Measurements from ENCODE around the gene ZDHHC3.

The ZDHHC3 gene

DNA sequence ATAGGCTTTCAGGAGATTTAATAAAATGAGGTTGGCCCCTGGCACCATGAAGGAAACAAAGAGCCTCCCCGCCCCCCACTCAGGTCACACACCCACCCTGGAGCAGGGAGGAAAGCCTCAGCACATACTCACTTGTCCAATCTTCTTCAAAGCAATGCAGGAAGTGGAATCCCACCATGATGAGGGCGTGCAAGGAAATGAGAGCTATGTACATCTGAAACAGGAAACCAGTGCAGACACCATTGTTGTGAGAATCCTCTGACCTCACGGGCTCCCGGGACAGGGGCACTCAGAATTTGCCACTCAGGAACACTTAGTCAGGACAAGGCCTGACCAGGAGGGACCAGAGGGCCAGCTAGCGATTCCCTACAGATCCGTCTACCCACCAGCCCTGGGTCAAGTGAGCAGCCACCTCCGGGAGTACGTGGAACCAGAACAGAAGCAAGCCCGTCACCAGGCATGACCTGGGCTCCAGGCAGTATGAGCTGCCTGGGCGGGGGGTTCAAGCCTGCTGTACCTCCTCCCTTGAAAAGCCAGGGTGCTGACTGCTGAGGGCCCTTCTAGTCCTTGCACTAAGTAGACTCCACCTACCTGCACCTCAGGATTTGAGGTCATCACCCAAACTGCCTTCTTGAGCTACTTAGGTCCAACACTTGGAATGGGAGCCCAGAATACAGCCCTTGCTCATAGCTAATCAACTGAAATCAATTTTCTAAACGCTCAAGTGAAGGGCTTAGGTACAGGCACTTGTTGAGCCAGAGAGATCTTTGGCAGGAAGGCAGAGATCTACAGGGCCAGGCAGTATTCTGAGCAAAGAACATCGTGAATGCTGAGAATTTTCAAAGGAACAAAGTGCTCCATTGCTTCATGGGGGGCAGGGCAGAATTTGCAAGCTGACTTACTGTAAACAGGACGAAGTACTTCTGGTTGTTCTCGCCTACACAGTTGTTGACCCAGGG lies 42.7 kb downstream of the ZDHHC3 start:
- no peak overlapping the region for H2AFZ ChIP-seq (ENCODE audit: low read length)
- no peak overlapping the region for H3K4me3 ChIP-seq (ENCODE audit: low read length, poor library complexity, severe bottlenecking)
- H3K9me2 ChIP-seq (replicated peaks; ENCODE audit: low read depth, low read length) = no peaks in the 10 kb centered on the region
- TF ChIP-seq, protein P1, sequence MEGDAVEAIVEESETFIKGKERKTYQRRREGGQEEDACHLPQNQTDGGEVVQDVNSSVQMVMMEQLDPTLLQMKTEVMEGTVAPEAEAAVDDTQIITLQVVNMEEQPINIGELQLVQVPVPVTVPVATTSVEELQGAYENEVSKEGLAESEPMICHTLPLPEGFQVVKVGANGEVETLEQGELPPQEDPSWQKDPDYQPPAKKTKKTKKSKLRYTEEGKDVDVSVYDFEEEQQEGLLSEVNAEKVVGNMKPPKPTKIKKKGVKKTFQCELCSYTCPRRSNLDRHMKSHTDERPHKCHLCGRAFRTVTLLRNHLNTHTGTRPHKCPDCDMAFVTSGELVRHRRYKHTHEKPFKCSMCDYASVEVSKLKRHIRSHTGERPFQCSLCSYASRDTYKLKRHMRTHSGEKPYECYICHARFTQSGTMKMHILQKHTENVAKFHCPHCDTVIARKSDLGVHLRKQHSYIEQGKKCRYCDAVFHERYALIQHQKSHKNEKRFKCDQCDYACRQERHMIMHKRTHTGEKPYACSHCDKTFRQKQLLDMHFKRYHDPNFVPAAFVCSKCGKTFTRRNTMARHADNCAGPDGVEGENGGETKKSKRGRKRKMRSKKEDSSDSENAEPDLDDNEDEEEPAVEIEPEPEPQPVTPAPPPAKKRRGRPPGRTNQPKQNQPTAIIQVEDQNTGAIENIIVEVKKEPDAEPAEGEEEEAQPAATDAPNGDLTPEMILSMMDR (conservative IDR thresholded peaks at IDR 0.05; ENCODE audit: low read length) = no peak
- no peak for TF ChIP-seq EZH2phosphoT487 (IDR thresholded peaks at IDR 0.05; ENCODE audit: borderline replicate concordance)
- no peaks in the 10 kb centered on the region for H3K79me2 ChIP-seq (ENCODE audit: insufficient read depth, low read length)
- peaks cover 71% of the 10 kb centered on the region; the same call in 1 of the 2 replicates for H3K36me3 ChIP-seq (ENCODE audit: insufficient read depth, low read length)
- no peaks in the 10 kb centered on the region for H3K4me1 ChIP-seq (ENCODE audit: insufficient read depth, low read length, poor library complexity, severe bottlenecking)
- no peak overlapping the region for H3K9ac ChIP-seq (ENCODE audit: low read depth, low read length, poor library complexity, severe bottlenecking)
- no peaks in the 10 kb centered on the region for H4K20me1 ChIP-seq (ENCODE audit: insufficient read depth, low read length, poor library complexity, severe bottlenecking)
- no peaks in the 10 kb centered on the region for H3F3A ChIP-seq (ENCODE audit: low read depth)
- H3K4me2 ChIP-seq (ENCODE audit: low read depth, low read length, poor library complexity, severe bottlenecking) = no peak overlapping the region
- no peaks in the 10 kb centered on the region for H3K9me3 ChIP-seq (ENCODE audit: insufficient read depth, low read depth, low read length)
- H3K27me3 ChIP-seq (ENCODE audit: insufficient read depth, low read length, poor library complexity, severe bottlenecking) = no peaks in the 10 kb centered on the region

GRCh38 chr3:44932271-44932670 lies 43.7 kb downstream of the ZDHHC3 start:
- Histone ChIP-seq H3K79me2 (ENCODE audit: insufficient read depth, low read length) (no peaks in the 10 kb centered on the region), H3K27me3 (ENCODE audit: insufficient read depth, low read length, poor library complexity, severe bottlenecking) (no peaks in the 10 kb centered on the region), H3K9me2 (replicated peaks; ENCODE audit: low read depth, low read length) (no peaks in the 10 kb centered on the region), H3K36me3 (ENCODE audit: insufficient read depth, low read length) (peaks cover 69% of the 10 kb centered on the region; the same call in 1 of the 2 replicates), H3K4me1 (ENCODE audit: insufficient read depth, low read length, poor library complexity, severe bottlenecking) (no peaks in the 10 kb centered on the region), H4K20me1 (ENCODE audit: insufficient read depth, low read length, poor library complexity, severe bottlenecking) (no peaks in the 10 kb centered on the region), H2AFZ (ENCODE audit: low read length) (no peak overlapping the region), H3F3A (ENCODE audit: low read depth) (no peaks in the 10 kb centered on the region), H3K9ac (ENCODE audit: low read depth, low read length, poor library complexity, severe bottlenecking) (no peak overlapping the region), H3K4me3 (ENCODE audit: low read length, poor library complexity, severe bottlenecking) (no peak overlapping the region), H3K4me2 (ENCODE audit: low read depth, low read length, poor library complexity, severe bottlenecking) (no peak overlapping the region), H3K9me3 (ENCODE audit: insufficient read depth, low read depth, low read length) (no peaks in the 10 kb centered on the region)
- TF ChIP-seq, protein P1 (conservative IDR thresholded peaks at IDR 0.05; ENCODE audit: low read length) = no peak
- no peak for TF ChIP-seq EZH2phosphoT487 (IDR thresholded peaks at IDR 0.05; ENCODE audit: borderline replicate concordance)

DNA sequence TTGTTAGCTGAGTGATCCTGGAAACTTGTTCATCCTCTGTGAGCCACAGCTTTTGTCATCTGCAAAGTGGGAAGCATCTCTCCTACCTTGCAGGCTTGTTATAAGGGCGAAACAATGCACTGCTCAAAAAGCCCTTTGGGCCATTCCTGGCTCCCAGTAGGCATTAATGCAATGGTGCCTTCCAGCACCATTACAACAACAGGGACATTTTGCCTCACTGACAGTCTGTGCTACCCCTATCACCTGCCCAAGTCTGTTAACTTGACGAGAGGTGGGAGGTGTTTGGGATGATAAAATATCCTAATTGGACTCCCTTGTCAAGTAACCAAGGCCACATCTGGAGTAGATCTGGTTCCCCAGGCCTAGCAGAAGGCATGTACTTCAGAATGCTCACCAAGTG lies 44.2 kb downstream of the ZDHHC3 start:
- no peaks in the 10 kb centered on the region for H3K79me2 ChIP-seq (ENCODE audit: insufficient read depth, low read length)
- H3K4me2 ChIP-seq (ENCODE audit: low read depth, low read length, poor library complexity, severe bottlenecking) = no peak overlapping the region
- H3K36me3 ChIP-seq (ENCODE audit: insufficient read depth, low read length) = peaks cover 69% of the 10 kb centered on the region; the same call in 1 of the 2 replicates
- H3K9me2 ChIP-seq (replicated peaks; ENCODE audit: low read depth, low read length) = no peaks in the 10 kb centered on the region
- no peak overlapping the region for H2AFZ ChIP-seq (ENCODE audit: low read length)
- no peaks in the 10 kb centered on the region for H3K9me3 ChIP-seq (ENCODE audit: insufficient read depth, low read depth, low read length)
- H3K4me3 ChIP-seq (ENCODE audit: low read length, poor library complexity, severe bottlenecking) = no peak overlapping the region
- no peaks in the 10 kb centered on the region for H3K4me1 ChIP-seq (ENCODE audit: insufficient read depth, low read length, poor library complexity, severe bottlenecking)
- H4K20me1 ChIP-seq (ENCODE audit: insufficient read depth, low read length, poor library complexity, severe bottlenecking) = no peaks in the 10 kb centered on the region
- no peaks in the 10 kb centered on the region for H3F3A ChIP-seq (ENCODE audit: low read depth)
- no peak overlapping the region for H3K9ac ChIP-seq (ENCODE audit: low read depth, low read length, poor library complexity, severe bottlenecking)
- TF ChIP-seq EZH2phosphoT487 (IDR thresholded peaks at IDR 0.05; ENCODE audit: borderline replicate concordance) = no peak
- TF ChIP-seq, protein P1 (conservative IDR thresholded peaks at IDR 0.05; ENCODE audit: low read length) = no peak
- no peaks in the 10 kb centered on the region for H3K27me3 ChIP-seq (ENCODE audit: insufficient read depth, low read length, poor library complexity, severe bottlenecking)

Measured in Loucy (cell line).